PC-3 (cell line): Measurements from ENCODE around the gene ARHGAP12. TPM values are rescaled to one million over a fixed set of nuclear protein-coding genes. Genes with fewer than 3 reads are reported as not detected.

ENCODE experiments used
- ATAC-seq: fragments of 200-7000 bp; cut with Tn5 transposase; 2 replicates; pipeline ENCODE4 v1.9.1; 2020; ENCODE audit warnings: mild to moderate bottlenecking, moderate library complexity
- BruUV-seq: library from RNA; stranded (reverse); fragments of 400-500 nt; replicated peaks from 2 replicates; lab custom pipeline; 2021; lab: Mats Ljungman, UMichigan
- CTCF ChIA-PET: fragments of 300-600 bp; sonication (Branson Sonifier 250); formaldehyde crosslinking; loops from one replicate; lab custom pipeline; 2022; ENCODE audit warnings: antibody characterized with exemption; lab: Charles Lee
- POLR2A ChIA-PET: fragments of 300-600 bp; sonication (Branson Sonifier 250); formaldehyde crosslinking; loops from one replicate; lab custom pipeline; 2022; ENCODE audit warnings: antibody characterized with exemption; ENCODE audit not compliant: unreplicated experiment; lab: Charles Lee
- DNase-seq: peaks from one replicate; pipeline ENCODE4 v3.0.0-alpha.2; 2015
- H2AFZ ChIP-seq: fragments of 300-600 bp; sonication (generic); 2 replicates; pipeline ENCODE4 v1.6.0; 2016; ENCODE audit warnings: antibody characterized with exemption, low read length
- H3F3A ChIP-seq: fragments of 300-600 bp; sonication (generic); one replicate; pipeline ENCODE4 v1.6.0; 2017; ENCODE audit warnings: antibody characterized with exemption, low read length, control low read depth, mild to moderate bottlenecking; ENCODE audit not compliant: unreplicated experiment
- H3K27ac ChIP-seq: fragments of 300-600 bp; sonication (generic); 2 replicates; pipeline ENCODE4 v1.5.1; 2016; ENCODE audit warnings: mild to moderate bottlenecking, low read length
- H3K27me3 ChIP-seq: fragments of 300-600 bp; sonication (generic); 2 replicates; pipeline ENCODE4 v1.6.1; 2016; ENCODE audit warnings: low read length, mixed read lengths
- H3K36me3 ChIP-seq: fragments of 300-600 bp; sonication (generic); 2 replicates; pipeline ENCODE4 v1.6.1; 2016; ENCODE audit warnings: low read depth, mixed run types, low read length, mixed read lengths
- H3K4me1 ChIP-seq: fragments of 300-600 bp; sonication (generic); 2 replicates; pipeline ENCODE4 v1.5.1; 2016; ENCODE audit warnings: low read length; ENCODE audit not compliant: insufficient read depth
- H3K4me2 ChIP-seq: fragments of 300-600 bp; sonication (generic); 2 replicates; pipeline ENCODE4 v1.6.0; 2016; ENCODE audit warnings: low read length
- H3K4me3 ChIP-seq: fragments of 300-600 bp; sonication (generic); 2 replicates; pipeline ENCODE4 v1.5.1; 2016; ENCODE audit warnings: mild to moderate bottlenecking, low read length, mixed read lengths
- H3K79me2 ChIP-seq: fragments of 300-600 bp; sonication (generic); 2 replicates; pipeline ENCODE4 v1.6.1; 2017; ENCODE audit warnings: low read length, mixed read lengths
- H3K9ac ChIP-seq: fragments of 300-600 bp; sonication (generic); 2 replicates; pipeline ENCODE4 v1.6.0; 2016; ENCODE audit warnings: mild to moderate bottlenecking, low read length
- H3K9me2 ChIP-seq: fragments of 300-600 bp; sonication (generic); replicated peaks from 2 replicates; pipeline ENCODE4 v1.6.1; 2016; ENCODE audit warnings: mixed run types, low read length, mixed read lengths
- H3K9me3 ChIP-seq: fragments of 300-600 bp; sonication (generic); 2 replicates; pipeline ENCODE4 v1.6.1; 2016; ENCODE audit warnings: low read length, mixed read lengths
- H4K20me1 ChIP-seq: fragments of 300-600 bp; sonication (generic); 2 replicates; pipeline ENCODE4 v1.6.1; 2016; ENCODE audit warnings: low read length, mixed read lengths
- CTCF ChIP-seq: fragments of 300-600 bp; sonication (generic); conservative IDR thresholded peaks from 2 replicates; pipeline ENCODE4 v1.5.1; 2017; ENCODE audit warnings: antibody characterized with exemption, low read depth, mild to moderate bottlenecking, low read length
- EZH2 ChIP-seq: fragments of 300-600 bp; sonication (generic); IDR thresholded peaks from one replicate; pipeline ENCODE4 v1.6.1; 2017; ENCODE audit warnings: antibody characterized with exemption, mild to moderate bottlenecking, low read length; ENCODE audit not compliant: unreplicated experiment
- EZH2phosphoT487 ChIP-seq: fragments of 300-600 bp; sonication (generic); IDR thresholded peaks from 2 replicates; pipeline ENCODE4 v1.6.1; 2018; ENCODE audit warnings: mild to moderate bottlenecking, antibody characterized with exemption, low read length, borderline replicate concordance
- intact Hi-C: fragments of 100-400 bp; cut with micrococcal nuclease; formaldehyde crosslinking; loops from 2 replicates; pipeline ENCODE4 v1.9.0; 2023
- total RNA-seq: library from RNA; depleted of rRNA; stranded (reverse); fragments of >200 nt; gene quantifications from 2 replicates; pipeline ENCODE4 v1.2.3, GENCODE V29; 2014

Gene ARHGAP12
- total RNA-seq, 1 experiment from 2014 or later = 16.6 TPM

- Histone ChIP-seq H3K4me3 (no peak overlapping the region), H3K4me1 (peaks cover 12% of the 10 kb centered on the region), H3K4me2 (no peak overlapping the region), H3K36me3 (no peaks in the 10 kb centered on the region), H3K79me2 (peaks cover 78% of the 10 kb centered on the region), H3K9ac (no peak overlapping the region), H3K9me2 (no peaks in the 10 kb centered on the region), H3F3A (no peaks in the 10 kb centered on the region), H3K9me3 (no peaks in the 10 kb centered on the region), H2AFZ (no peak overlapping the region), H3K27me3 (no peaks in the 10 kb centered on the region), H3K27ac (no peak overlapping the region), H4K20me1 (peaks cover 17% of the 10 kb centered on the region; the same call in 1 of the 2 replicates)
- ChIA-PET POLR2A (no interaction called here), CTCF (no interaction called here)
- DNase-seq (no peak), ATAC-seq (no peak)
- BruUV-seq = no TSS peak
- intact Hi-C loops = loop anchor here (5.0 kb wide), 1 partner anchor 63 kb away; no protein-coding TSS in a partner anchor
- TF ChIP-seq CTCF = no peak
- no peak for TF ChIP-seq EZH2
- no peak for TF ChIP-seq EZH2phosphoT487
Observed at GRCh38 chr10:31924833-31925232, 3.8 kb downstream of the ARHGAP12 start.

- Histone ChIP-seq H3K9me3 (no peaks in the 10 kb centered on the region), H3K4me2 (no peak overlapping the region), H3K4me3 (no peak overlapping the region), H3K27ac (no peak overlapping the region), H3K79me2 (peaks cover 92% of the 10 kb centered on the region), H2AFZ (no peak overlapping the region), H3K27me3 (no peaks in the 10 kb centered on the region), H3K9ac (no peak overlapping the region), H3F3A (no peaks in the 10 kb centered on the region), H3K4me1 (peaks cover 12% of the 10 kb centered on the region), H3K9me2 (no peaks in the 10 kb centered on the region), H4K20me1 (peaks cover 17% of the 10 kb centered on the region; the same call in 1 of the 2 replicates), H3K36me3 (no peaks in the 10 kb centered on the region)
- DNase-seq = no peak
- TF ChIP-seq EZH2phosphoT487 (no peak), CTCF (no peak), EZH2 (no peak)
- intact Hi-C loops = no loop called here
- ATAC-seq = no peak
- BruUV-seq = no TSS peak
- CTCF ChIA-PET = no interaction called here
- POLR2A ChIA-PET = no interaction called here
Observed at GRCh38 chr10:31923389-31923788, 5.2 kb downstream of the ARHGAP12 start.

- no peaks in the 10 kb centered on the region for H3K9me2 ChIP-seq
- H3K4me3 ChIP-seq = no peak overlapping the region
- POLR2A ChIA-PET = no interaction called here
- no peaks in the 10 kb centered on the region for H3F3A ChIP-seq
- H3K79me2 ChIP-seq = peaks cover 96% of the 10 kb centered on the region
- no peak overlapping the region for H2AFZ ChIP-seq
- no peaks in the 10 kb centered on the region for H3K36me3 ChIP-seq
- TF ChIP-seq EZH2 (no peak), CTCF (no peak), EZH2phosphoT487 (no peak)
- H3K4me2 ChIP-seq = no peak overlapping the region
- H3K27ac ChIP-seq = no peak overlapping the region
- H3K9ac ChIP-seq = no peak overlapping the region
- H4K20me1 ChIP-seq = peaks cover 5% of the 10 kb centered on the region; the same call in 1 of the 2 replicates
- peaks cover 6% of the 10 kb centered on the region for H3K4me1 ChIP-seq
- H3K27me3 ChIP-seq = no peaks in the 10 kb centered on the region
- intact Hi-C loops = no loop called here
- CTCF ChIA-PET = no interaction called here
- no TSS peak for BruUV-seq
- no peaks in the 10 kb centered on the region for H3K9me3 ChIP-seq
- ATAC-seq (no peak), DNase-seq (no peak)
Observed at GRCh38 chr10:31921031-31921430, 7.6 kb downstream of the ARHGAP12 start.
